ENCODE results near the gene ZNF148. TPM values are rescaled to one million over a fixed set of nuclear protein-coding genes. Genes with fewer than 3 reads are reported as not detected.

ZNF148 gene
- total RNA-seq, 1 donor from 2014 or later = 57.6 TPM

- intact Hi-C loops (cut with micrococcal nuclease) = no loop called here
- ChIA-PET POLR2A (interaction anchor here (0.7 to 1.4 kb wide), 2 partner anchors 65 to 153 kb away, joined by 5 to 6 read pairs; partner anchors contain the start of gene ZNF148), CTCF (no interaction called here)
- Mint-ChIP-seq H3K9me3 (no peaks in the 10 kb centered on the region), H3K27ac (peak overlapping the region; percentile 67), H3K4me3 (peak overlapping the region; percentile 79), H3K36me3 (ENCODE audit: low read depth) (peaks cover 67% of the 10 kb centered on the region), H3K27me3 (no peaks in the 10 kb centered on the region), H3K4me1 (peaks cover 36% of the 10 kb centered on the region)
- ATAC-seq (ENCODE audit: low read depth) (peak; percentile 52), DNase-seq (peak; percentile 16)
- TF ChIP-seq, protein P1, sequence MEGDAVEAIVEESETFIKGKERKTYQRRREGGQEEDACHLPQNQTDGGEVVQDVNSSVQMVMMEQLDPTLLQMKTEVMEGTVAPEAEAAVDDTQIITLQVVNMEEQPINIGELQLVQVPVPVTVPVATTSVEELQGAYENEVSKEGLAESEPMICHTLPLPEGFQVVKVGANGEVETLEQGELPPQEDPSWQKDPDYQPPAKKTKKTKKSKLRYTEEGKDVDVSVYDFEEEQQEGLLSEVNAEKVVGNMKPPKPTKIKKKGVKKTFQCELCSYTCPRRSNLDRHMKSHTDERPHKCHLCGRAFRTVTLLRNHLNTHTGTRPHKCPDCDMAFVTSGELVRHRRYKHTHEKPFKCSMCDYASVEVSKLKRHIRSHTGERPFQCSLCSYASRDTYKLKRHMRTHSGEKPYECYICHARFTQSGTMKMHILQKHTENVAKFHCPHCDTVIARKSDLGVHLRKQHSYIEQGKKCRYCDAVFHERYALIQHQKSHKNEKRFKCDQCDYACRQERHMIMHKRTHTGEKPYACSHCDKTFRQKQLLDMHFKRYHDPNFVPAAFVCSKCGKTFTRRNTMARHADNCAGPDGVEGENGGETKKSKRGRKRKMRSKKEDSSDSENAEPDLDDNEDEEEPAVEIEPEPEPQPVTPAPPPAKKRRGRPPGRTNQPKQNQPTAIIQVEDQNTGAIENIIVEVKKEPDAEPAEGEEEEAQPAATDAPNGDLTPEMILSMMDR (IDR thresholded peaks at IDR 0.05) = no peak
Observed at GRCh38 chr3:125310623-125311081, 64.5 kb downstream of the ZNF148 start.

GRCh38 chr3:125309476-125309875 is 65.6 kb downstream of the ZNF148 start:
- peaks cover 74% of the 10 kb centered on the region for H3K36me3 Mint-ChIP-seq (ENCODE audit: low read depth)
- no peak overlapping the region for H3K27ac Mint-ChIP-seq
- CTCF ChIA-PET = no interaction called here
- POLR2A ChIA-PET = no interaction called here
- ATAC-seq (ENCODE audit: low read depth) = no peak
- peaks cover 39% of the 10 kb centered on the region for H3K4me1 Mint-ChIP-seq
- TF ChIP-seq, protein P1 (IDR thresholded peaks at IDR 0.05) = no peak
- no peak overlapping the region for H3K4me3 Mint-ChIP-seq
- H3K9me3 Mint-ChIP-seq = no peaks in the 10 kb centered on the region
- no peak for DNase-seq
- intact Hi-C loops (cut with micrococcal nuclease) = no loop called here
- H3K27me3 Mint-ChIP-seq = no peaks in the 10 kb centered on the region

- ChIA-PET POLR2A (no interaction called here), CTCF (no interaction called here)
- H3K4me3 Mint-ChIP-seq = no peak overlapping the region
Observed at GRCh38 chr3:125306620-125307019, 68.5 kb downstream of the ZNF148 start.

GRCh38 chr3:125302932-125303331 is 72.2 kb downstream of the ZNF148 start:
- DNase-seq (no peak), ATAC-seq (ENCODE audit: low read depth) (no peak)
- H3K9me3 Mint-ChIP-seq = no peaks in the 10 kb centered on the region
- H3K27ac Mint-ChIP-seq = no peak overlapping the region
- CTCF ChIA-PET = no interaction called here
- H3K36me3 Mint-ChIP-seq (ENCODE audit: low read depth) = peaks cover 50% of the 10 kb centered on the region
- H3K27me3 Mint-ChIP-seq = no peaks in the 10 kb centered on the region
- intact Hi-C loops (cut with micrococcal nuclease) = no loop called here
- TF ChIP-seq, protein P1 (IDR thresholded peaks at IDR 0.05) = no peak
- POLR2A ChIA-PET = no interaction called here
- H3K4me1 Mint-ChIP-seq = peaks cover 14% of the 10 kb centered on the region
- no peak overlapping the region for H3K4me3 Mint-ChIP-seq

More at GRCh38 chr3:125306620-125307019, 68.5 kb downstream of the ZNF148 start:
- Mint-ChIP-seq H3K36me3 (ENCODE audit: low read depth) (peaks cover 72% of the 10 kb centered on the region), H3K4me1 (peaks cover 31% of the 10 kb centered on the region), H3K27ac (no peak overlapping the region), H3K27me3 (no peaks in the 10 kb centered on the region), H3K9me3 (no peaks in the 10 kb centered on the region)
- TF ChIP-seq, protein P1 (IDR thresholded peaks at IDR 0.05) = no peak
- no peak for ATAC-seq (ENCODE audit: low read depth)
- intact Hi-C loops (cut with micrococcal nuclease) = no loop called here
- no peak for DNase-seq

DNA sequence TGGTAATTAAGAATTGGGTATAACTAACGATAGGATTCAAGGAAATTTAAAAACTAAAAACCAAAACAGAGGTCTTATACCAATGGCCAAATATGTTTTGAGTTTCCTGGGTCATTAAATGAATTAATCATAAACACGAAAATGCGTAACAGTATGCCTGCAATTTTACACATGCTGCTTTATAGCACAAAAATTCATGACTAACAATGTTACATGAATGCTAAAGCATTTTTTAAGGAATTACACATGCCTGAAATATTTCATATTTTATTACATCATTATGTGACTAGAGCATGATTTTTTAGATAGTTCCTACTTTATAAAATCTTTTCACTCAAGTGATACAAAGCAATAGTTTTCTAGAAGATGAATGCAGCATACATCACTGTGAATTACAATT is 74.7 kb downstream of the ZNF148 start:
- peaks cover 9% of the 10 kb centered on the region for H3K4me1 Mint-ChIP-seq
- TF ChIP-seq, protein P1 (IDR thresholded peaks at IDR 0.05) = no peak
- DNase-seq (no peak), ATAC-seq (ENCODE audit: low read depth) (no peak)
- intact Hi-C loops (cut with micrococcal nuclease) = no loop called here
- H3K36me3 Mint-ChIP-seq (ENCODE audit: low read depth) = peaks cover 35% of the 10 kb centered on the region
- CTCF ChIA-PET = no interaction called here
- H3K27me3 Mint-ChIP-seq = no peaks in the 10 kb centered on the region
- POLR2A ChIA-PET = no interaction called here
- no peak overlapping the region for H3K27ac Mint-ChIP-seq
- no peaks in the 10 kb centered on the region for H3K9me3 Mint-ChIP-seq
- H3K4me3 Mint-ChIP-seq = no peak overlapping the region

All from activated B cell treated with CpG ODN at 0.5 μM for 24 hours (primary cell).